Tongue (tissue), 3 donors: ENCODE results near the gene DHTKD1. TPM values are rescaled to one million over a fixed set of nuclear protein-coding genes. Genes with fewer than 3 reads are reported as not detected.
"Not testable (repeated sequence)": the region's sequence is repeated elsewhere in the genome, so short reads cannot be mapped to it uniquely, and the experiment has no call there.

Source experiments
- DNase-seq: peaks from one replicate; pipeline ENCODE4 v3.0.0-alpha.2; 2015
- small RNA-seq: library from RNA; depleted of rRNA; stranded (forward); fragments of <200 nt; gene quantifications from one replicate; pipeline ENCODE3, GENCODE V24; 2014; ENCODE audit warnings: low replicate concordance
- total RNA-seq: library from RNA; depleted of rRNA; stranded (reverse); fragments of >200 nt; gene quantifications from one replicate; pipeline ENCODE4 v1.2.3, GENCODE V29; 2014

Gene DHTKD1
- total RNA-seq, 1 donor from 2014 or later, result 43.9 TPM

- no peak for DNase-seq
Observed at GRCh38 chr10:12140038-12140437, 71.3 kb downstream of the DHTKD1 start.

- no peak for DNase-seq
Observed at GRCh38 chr10:12144538-12144937, 75.8 kb downstream of the DHTKD1 start.

DNA sequence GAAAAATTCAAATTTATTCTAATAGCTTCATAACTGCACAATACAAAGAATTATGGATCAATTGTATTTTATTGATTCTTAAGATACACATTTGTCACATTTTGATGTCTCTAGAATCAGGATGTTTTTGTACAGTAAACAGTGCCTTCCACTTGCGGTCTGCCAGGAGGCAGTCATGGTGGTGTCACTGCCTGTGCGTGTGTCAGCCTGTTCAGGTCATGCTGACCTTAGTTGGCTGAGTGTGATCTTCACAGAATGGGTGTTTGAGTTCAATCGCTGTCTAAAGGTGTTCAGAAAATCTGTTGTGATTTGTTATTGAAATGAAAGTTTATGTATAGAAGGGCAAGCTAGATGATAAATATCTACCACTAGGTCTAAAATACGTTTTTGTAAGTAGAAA is 81.4 kb downstream of the DHTKD1 start:
- no peak for DNase-seq

DNA sequence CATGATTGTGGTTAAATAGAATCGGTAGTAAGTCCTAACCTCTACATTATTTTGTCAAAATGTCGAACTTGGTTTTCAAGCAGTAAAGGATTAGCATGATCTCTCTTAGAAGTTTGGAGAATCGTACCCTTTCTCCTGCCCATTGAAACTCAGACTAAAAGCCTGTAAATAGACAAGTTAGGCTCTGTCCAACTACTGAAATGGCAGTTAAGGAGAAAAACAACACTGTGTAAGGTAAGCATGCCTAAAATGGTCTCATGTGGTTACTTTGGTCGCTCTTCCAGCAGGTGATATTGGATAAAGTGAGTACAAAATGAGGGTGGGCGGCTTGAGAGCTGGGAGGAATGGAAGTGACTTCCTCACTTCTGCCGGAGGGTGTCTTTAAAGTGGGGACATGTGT is 85.8 kb downstream of the DHTKD1 start:
- no peak for DNase-seq

DNA sequence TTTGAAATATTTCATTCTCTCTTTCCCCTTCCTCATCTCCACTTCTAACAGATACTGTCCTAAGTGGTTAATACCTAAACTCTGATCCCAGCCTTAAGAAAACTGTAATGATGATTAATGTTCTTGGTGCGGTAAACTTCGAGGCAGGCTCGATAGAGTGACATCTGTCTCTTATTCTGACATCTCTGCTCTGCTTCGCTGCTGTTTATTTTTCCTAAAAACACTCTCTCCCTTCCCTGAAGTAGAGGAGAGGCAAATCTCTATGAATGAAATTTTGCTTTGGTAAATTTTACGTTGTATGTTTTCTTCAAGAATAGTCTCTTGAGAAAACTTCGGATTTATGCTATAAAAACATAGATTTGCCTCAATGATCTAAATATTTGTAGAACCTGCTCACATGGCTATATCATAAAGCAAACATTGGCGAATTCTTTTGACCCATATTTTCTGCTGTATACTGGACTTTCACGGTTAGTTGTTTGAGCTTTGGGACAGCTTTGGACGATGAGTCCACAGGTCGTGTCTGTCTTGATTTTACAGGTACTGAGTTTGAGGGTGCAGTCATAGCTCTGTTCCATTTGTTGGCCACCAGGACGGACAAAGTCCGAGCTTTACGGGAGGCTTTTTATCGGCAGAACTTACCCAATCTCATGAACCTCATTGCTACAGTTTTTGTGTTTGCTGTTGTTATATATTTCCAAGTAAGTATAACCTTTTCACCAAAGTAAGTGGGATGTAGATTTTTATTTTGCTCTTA is 87.8 kb downstream of the DHTKD1 start:
- DNase-seq, result no peak

GRCh38 chr10:12158111-12158510 is 89.4 kb downstream of the DHTKD1 start:
- DNase-seq, result no peak

DNA sequence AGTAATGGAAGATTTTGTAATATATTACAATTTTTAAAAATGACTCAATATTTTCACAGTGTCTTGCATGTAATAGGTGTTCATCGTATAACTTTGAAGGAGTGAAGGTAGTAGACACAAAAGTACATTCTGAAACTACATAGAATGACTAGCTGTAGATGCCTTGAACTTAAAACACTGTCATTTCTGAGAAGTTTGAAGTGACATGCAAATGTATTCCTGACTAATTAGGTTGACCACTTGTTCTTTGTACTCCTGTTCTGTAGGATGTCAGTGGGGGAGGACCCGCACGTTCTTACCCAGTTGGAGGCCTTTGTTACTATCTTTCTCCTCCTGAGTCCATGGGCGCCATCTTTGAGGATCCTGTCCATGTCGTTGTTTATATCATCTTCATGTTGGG is 91.9 kb downstream of the DHTKD1 start:
- no peak for DNase-seq

GRCh38 chr10:12162927-12163326 is 94.2 kb downstream of the DHTKD1 start:
- no peak for DNase-seq

GRCh38 chr10:12164085-12164484 is 95.3 kb downstream of the DHTKD1 start:
- no peak for DNase-seq

DNA sequence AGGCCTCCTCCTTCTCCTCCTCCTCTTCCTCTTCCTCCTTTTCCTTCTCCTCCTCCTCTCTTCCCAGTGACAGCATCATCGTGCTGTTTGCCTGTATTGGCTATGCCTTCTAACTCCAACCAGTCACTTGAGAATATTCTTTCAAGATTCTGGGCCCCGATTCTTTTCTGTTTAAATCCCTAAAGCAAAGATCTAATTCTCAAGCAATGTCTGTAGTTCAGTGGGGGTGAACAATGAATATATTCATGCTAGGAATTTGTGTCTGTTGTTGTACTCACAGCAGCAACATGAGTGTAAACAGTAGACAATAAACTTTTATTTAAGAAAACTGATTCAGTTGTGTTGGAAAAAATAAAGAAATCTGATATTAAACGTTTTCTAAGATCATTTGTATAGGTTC is 96.3 kb downstream of the DHTKD1 start:
- DNase-seq, result no peak

- no peak for DNase-seq
Observed at GRCh38 chr10:12165999-12166775, 97.4 kb downstream of the DHTKD1 start.

GRCh38 chr10:12171512-12171911 is 102.8 kb downstream of the DHTKD1 start:
- DNase-seq, result not testable (repeated sequence)

Small RNA genes within 50 kb of the gene (small RNA-seq; reads per million reads assigned to genes)
- gene MIR548AK (not detected), gene RNU6-88P (not detected)

Other genes with a start within 250 kb of the DHTKD1 start
- gene PROSER2, start 245.6 kb upstream of the DHTKD1 start, total RNA-seq, result 8.6 TPM
- gene UPF2, start 26.1 kb upstream of the DHTKD1 start, total RNA-seq, result 31.3 TPM
- gene SEC61A2, start 60.7 kb downstream of the DHTKD1 start, total RNA-seq, result 15.3 TPM
- gene NUDT5, start 126.9 kb downstream of the DHTKD1 start, total RNA-seq, result 23.9 TPM
- 57.7 TPM for gene CDC123, start 127.2 kb downstream of the DHTKD1 start, total RNA-seq